ENCODE results near the gene RARRES1.

DNA sequence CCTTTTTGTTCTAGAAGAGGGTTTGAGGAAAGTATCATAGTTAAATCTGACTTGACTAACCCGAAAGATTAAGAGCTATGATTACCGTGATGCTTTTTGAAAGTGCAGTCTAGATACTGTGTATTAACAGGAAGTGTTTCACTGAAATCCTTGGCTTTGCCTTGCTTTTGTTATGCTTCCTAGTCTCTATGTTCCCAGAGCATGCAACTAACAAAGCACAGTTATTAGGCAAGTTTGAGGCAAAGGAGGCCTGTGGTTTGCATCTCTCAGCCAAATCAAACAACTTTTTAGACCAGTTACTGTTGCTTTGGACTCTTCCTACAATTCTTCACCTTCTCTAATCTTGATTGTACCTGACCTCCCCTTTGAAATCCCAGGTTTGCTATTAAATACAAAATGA lies 63.8 kb downstream of the RARRES1 start:
- TF ChIP-seq, protein P1, sequence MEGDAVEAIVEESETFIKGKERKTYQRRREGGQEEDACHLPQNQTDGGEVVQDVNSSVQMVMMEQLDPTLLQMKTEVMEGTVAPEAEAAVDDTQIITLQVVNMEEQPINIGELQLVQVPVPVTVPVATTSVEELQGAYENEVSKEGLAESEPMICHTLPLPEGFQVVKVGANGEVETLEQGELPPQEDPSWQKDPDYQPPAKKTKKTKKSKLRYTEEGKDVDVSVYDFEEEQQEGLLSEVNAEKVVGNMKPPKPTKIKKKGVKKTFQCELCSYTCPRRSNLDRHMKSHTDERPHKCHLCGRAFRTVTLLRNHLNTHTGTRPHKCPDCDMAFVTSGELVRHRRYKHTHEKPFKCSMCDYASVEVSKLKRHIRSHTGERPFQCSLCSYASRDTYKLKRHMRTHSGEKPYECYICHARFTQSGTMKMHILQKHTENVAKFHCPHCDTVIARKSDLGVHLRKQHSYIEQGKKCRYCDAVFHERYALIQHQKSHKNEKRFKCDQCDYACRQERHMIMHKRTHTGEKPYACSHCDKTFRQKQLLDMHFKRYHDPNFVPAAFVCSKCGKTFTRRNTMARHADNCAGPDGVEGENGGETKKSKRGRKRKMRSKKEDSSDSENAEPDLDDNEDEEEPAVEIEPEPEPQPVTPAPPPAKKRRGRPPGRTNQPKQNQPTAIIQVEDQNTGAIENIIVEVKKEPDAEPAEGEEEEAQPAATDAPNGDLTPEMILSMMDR (IDR thresholded peaks at IDR 0.05): no peak
- TF ChIP-seq POLR2A (IDR thresholded peaks at IDR 0.05): no peak
